OCI-LY7 (cell line): ENCODE results near the gene SPSB2. TPM values are rescaled to one million over a fixed set of nuclear protein-coding genes. Genes with fewer than 3 reads are reported as not detected.

ENCODE experiments used
- BruUV-seq: library from RNA; stranded (reverse); fragments of 400-500 nt; replicated peaks from 2 replicates; lab custom pipeline; 2021; lab: Mats Ljungman, UMichigan
- CTCF ChIA-PET: fragments of 300-600 bp; sonication (Branson Sonifier 250); formaldehyde crosslinking; loops from one replicate; lab custom pipeline; 2022; ENCODE audit warnings: antibody characterized with exemption; ENCODE audit not compliant: unreplicated experiment; lab: Charles Lee
- POLR2A ChIA-PET: fragments of 300-600 bp; sonication (Branson Sonifier 250); formaldehyde crosslinking; loops from one replicate; lab custom pipeline; 2022; ENCODE audit warnings: antibody characterized with exemption; lab: Charles Lee
- DNase-seq: peaks from one replicate; pipeline ENCODE4 v3.0.0-alpha.2; 2015; ENCODE audit warnings: low spot score
- H2AFZ ChIP-seq: fragments of 200-600 bp; sonication (generic), shearing (Covaris generic); 2 replicates; pipeline ENCODE4 v1.6.1; 2014; ENCODE audit warnings: mild to moderate bottlenecking, antibody characterized with exemption, low read length, moderate library complexity
- H3K27ac ChIP-seq: fragments of 200-600 bp; sonication (generic); 2 replicates; pipeline ENCODE4 v1.5.1; 2014; ENCODE audit warnings: mixed run types, low read depth, mild to moderate bottlenecking, moderate library complexity, low read length, inconsistent platforms; ENCODE audit not compliant: poor library complexity, severe bottlenecking
- H3K36me3 ChIP-seq: fragments of 200-600 bp; sonication (generic); 2 replicates; pipeline ENCODE4 v1.6.1; 2014; ENCODE audit warnings: mild to moderate bottlenecking, antibody characterized with exemption, low read length, moderate library complexity, mixed read lengths; ENCODE audit not compliant: insufficient read depth
- H3K4me1 ChIP-seq: fragments of 200-600 bp; sonication (generic); 2 replicates; pipeline ENCODE4 v1.5.1; 2014; ENCODE audit warnings: mild to moderate bottlenecking, low read length; ENCODE audit not compliant: insufficient read depth, poor library complexity, severe bottlenecking
- H3K4me2 ChIP-seq: fragments of 200-600 bp; sonication (generic); 2 replicates; pipeline ENCODE4 v1.6.1; 2014; ENCODE audit warnings: mild to moderate bottlenecking, low read length
- H3K4me3 ChIP-seq: fragments of 200-600 bp; sonication (generic); 2 replicates; pipeline ENCODE4 v1.5.1; 2014; ENCODE audit warnings: mild to moderate bottlenecking, low read depth, low read length; ENCODE audit not compliant: poor library complexity, severe bottlenecking
- H3K79me2 ChIP-seq: fragments of 200-600 bp; sonication (generic); 2 replicates; pipeline ENCODE4 v1.6.1; 2016; ENCODE audit warnings: low read depth, mild to moderate bottlenecking, low read length, moderate library complexity, mixed read lengths; ENCODE audit not compliant: insufficient read depth
- H3K9me2 ChIP-seq: fragments of 200-600 bp; sonication (generic); 2 replicates; pipeline ENCODE4 v1.6.1; 2016; ENCODE audit warnings: mild to moderate bottlenecking, low read length, mixed read lengths; ENCODE audit not compliant: insufficient read depth
- H3K9me3 ChIP-seq: fragments of 200-600 bp; sonication (generic); 2 replicates; pipeline ENCODE4 v1.6.1; 2014; ENCODE audit warnings: mild to moderate bottlenecking, mixed run types, low read length, mixed read lengths
- H4K20me1 ChIP-seq: fragments of 200-600 bp; sonication (generic); 2 replicates; pipeline ENCODE4 v1.6.1; 2014; ENCODE audit warnings: mild to moderate bottlenecking, antibody characterized with exemption, low read length, moderate library complexity, mixed read lengths; ENCODE audit not compliant: insufficient read depth
- CTCF ChIP-seq: fragments of 200-600 bp; sonication (generic); conservative IDR thresholded peaks from 2 replicates; pipeline ENCODE4 v1.5.1; 2014; ENCODE audit warnings: mild to moderate bottlenecking, antibody characterized with exemption, low read length, moderate library complexity, mixed read lengths
- EZH2phosphoT487 ChIP-seq: fragments of 200-600 bp; sonication (generic); IDR thresholded peaks from 2 replicates; pipeline ENCODE4 v1.6.1; 2018; ENCODE audit warnings: low read depth, borderline replicate concordance, mild to moderate bottlenecking, mixed run types, antibody characterized with exemption, low read length, moderate library complexity, mixed read lengths
- intact Hi-C: fragments of 100-400 bp; cut with micrococcal nuclease; formaldehyde crosslinking; loops from one replicate; pipeline ENCODE4 v1.10.0; 2022; ENCODE audit not compliant: unreplicated experiment
- total RNA-seq, 2 experiments: library from RNA; depleted of rRNA in 1 of 2; stranded (reverse); fragments of >200 nt in 1 of 2; shearing (Covaris generic) in 1 of 2; gene quantifications; 2 replicates each; pipeline ENCODE4 v1.2.3, GENCODE V29; 2014 to 2022

Gene SPSB2
- total RNA-seq, 2 experiments from 2014 or later: 8.3 to 8.5 TPM

GRCh38 chr12:6852651-6853354, 20.3 kb downstream of the SPSB2 start:
- TF ChIP-seq EZH2phosphoT487 (no peak), CTCF (no peak)
- Histone ChIP-seq H3K36me3 (peaks cover 67% of the 10 kb centered on the region), H3K4me1 (peaks cover 35% of the 10 kb centered on the region), H3K4me3 (peak overlapping the region; percentile 93), H3K4me2 (peak overlapping the region; percentile 99), H4K20me1 (peaks cover 6% of the 10 kb centered on the region), H3K79me2 (peaks cover 47% of the 10 kb centered on the region), H3K9me3 (no peaks in the 10 kb centered on the region), H2AFZ (no peak overlapping the region), H3K27ac (peak overlapping the region; percentile 30), H3K9me2 (no peaks in the 10 kb centered on the region)
- peak; percentile 52 for DNase-seq
- CTCF ChIA-PET: interaction anchor here (0.9 to 2.8 kb wide), 4 partner anchors 11 to 107 kb away, joined by 4 to 14 read pairs (median 6); partner anchors contain the start of genes GNB3 and TPI1
- BruUV-seq: no TSS peak
- POLR2A ChIA-PET: interaction anchor here (0.6 to 6.0 kb wide), 20 partner anchors 9 to 319 kb away, joined by 3 to 101 read pairs (median 4); partner anchors contain the start of genes COPS7A, ENO2, GAPDH and GNB3
- intact Hi-C loops: loop anchor here (1.0 to 5.0 kb wide), 3 partner anchors 14 to 119 kb away; partner anchors contain the start of genes EMG1, PHB2, SPSB2 and TPI1

GRCh38 chr12:6851921-6852650, 21.0 kb downstream of the SPSB2 start, which contains the start of gene USP5:
TSS of gene USP5 (plus strand) at chr12:6852150. CDS start at chr12:6852180, 30 bp downstream.
- H3K9me3 ChIP-seq: no peaks in the 10 kb centered on the region
- H4K20me1 ChIP-seq: peaks cover 6% of the 10 kb centered on the region
- TSS peak; percentile 76 for BruUV-seq
- CTCF ChIA-PET: interaction anchor here (0.6 to 2.9 kb wide), 8 partner anchors 10 to 1230 kb away, joined by 3 to 14 read pairs (median 5); partner anchors contain the start of genes GNB3, MLF2, NECAP1 and SPSB2
- peak within 1 kb of the TSS; percentile 38; the same call in 1 of the 2 replicates for H2AFZ ChIP-seq
- DNase-seq: peak; percentile 100
- POLR2A ChIA-PET: interaction anchor here (0.5 to 6.0 kb wide), 30 partner anchors 9 to 1379 kb away, joined by 3 to 101 read pairs (median 4); partner anchors contain the start of genes C12orf57, COPS7A, ENO2 and GAPDH
- peaks cover 67% of the 10 kb centered on the region for H3K36me3 ChIP-seq
- peak within 1 kb of the TSS; percentile 93 for H3K4me3 ChIP-seq
- intact Hi-C loops: loop anchor here (1.0 to 5.0 kb wide), 4 partner anchors 15 to 120 kb away; partner anchors contain the start of genes EMG1, PHB2, SPSB2 and TPI1
- peak within 1 kb of the TSS; percentile 86 for H3K27ac ChIP-seq
- peaks cover 35% of the 10 kb centered on the region for H3K4me1 ChIP-seq
- no peak for TF ChIP-seq CTCF
- TF ChIP-seq EZH2phosphoT487: no peak
- peak within 1 kb of the TSS; percentile 99 for H3K4me2 ChIP-seq
- H3K79me2 ChIP-seq: peaks cover 47% of the 10 kb centered on the region
- H3K9me2 ChIP-seq: no peaks in the 10 kb centered on the region
